HEK293 (cell line): Measurements from ENCODE around the gene INPP4B.
"Not testable (repeated sequence)": the region's sequence is repeated elsewhere in the genome, so short reads cannot be mapped to it uniquely, and the experiment has no call there.

Experiments used
- CTCF ChIA-PET: fragments of 350-600 bp; formaldehyde crosslinking; extraction: SDS; loops from one replicate; lab custom pipeline; 2021; ENCODE audit warnings: antibody characterized with exemption; lab: Yijun Ruan, JAX
- POLR2A ChIA-PET: fragments of 300-600 bp; formaldehyde crosslinking; extraction: SDS; loops from one replicate; lab custom pipeline; 2020; ENCODE audit warnings: antibody characterized with exemption, inconsistent platforms; lab: Yijun Ruan, JAX
- H3K27ac ChIP-seq: fragments of 200-500 bp; sonication (Bioruptor generic); 2 replicates; pipeline ENCODE4 v1.5.1; 2014; ENCODE audit warnings: low read depth, low read length, control low read depth, inconsistent platforms; ENCODE audit errors: extremely low read depth
- H3K36me3 ChIP-seq, 2 experiments: fragments of 200-500 bp in 1 of 2; sonication (Bioruptor generic) in 1 of 2; 1 replicate in 1 of 2; 2 replicates in 1 of 2; pipeline ENCODE4 v1.5.1; 2014 to 2017; ENCODE audit warnings: inconsistent platforms in 2 of 2, low read length in 2 of 2; ENCODE audit not compliant: control insufficient read depth in 2 of 2, insufficient read depth in 1 of 2
- H3K4me1 ChIP-seq: fragments of 200-500 bp; sonication (Bioruptor generic); 2 replicates; pipeline ENCODE4 v1.5.1; 2014; ENCODE audit warnings: mild to moderate bottlenecking, low read length, inconsistent platforms; ENCODE audit not compliant: control insufficient read depth, insufficient read depth
- H3K4me3 ChIP-seq: 2 replicates; pipeline ENCODE4 v1.5.1; 2011; ENCODE audit warnings: low read depth, mild to moderate bottlenecking, control low read depth, low read length, moderate library complexity
- H3K9me3 ChIP-seq: fragments of 200-500 bp; sonication (Bioruptor generic); 2 replicates; pipeline ENCODE4 v1.5.1; 2014; ENCODE audit warnings: low read depth, low read length, inconsistent platforms; ENCODE audit not compliant: control insufficient read depth, insufficient read depth
- GLI2 ChIP-seq: fragments of 450-650 bp; formaldehyde crosslinking; IDR thresholded peaks from 2 replicates; pipeline ENCODE4; 2017; ENCODE audit warnings: missing biosample characterization, missing genetic modification characterization, low read depth, borderline replicate concordance
- KLF1 ChIP-seq: fragments of 450-650 bp; formaldehyde crosslinking; IDR thresholded peaks from 2 replicates; pipeline ENCODE4 v1.5.1; 2016; ENCODE audit warnings: missing biosample characterization, missing genetic modification characterization
- KLF7 ChIP-seq: fragments of 450-650 bp; formaldehyde crosslinking; IDR thresholded peaks from 2 replicates; pipeline ENCODE4 v1.5.1; 2016; ENCODE audit warnings: missing biosample characterization, missing genetic modification characterization, borderline replicate concordance
- ZNF146 ChIP-seq: fragments of 450-650 bp; formaldehyde crosslinking; IDR thresholded peaks from 2 replicates; pipeline ENCODE4 v1.5.1; 2016; ENCODE audit warnings: missing biosample characterization, missing genetic modification characterization
- ZNF202 ChIP-seq: fragments of 450-650 bp; formaldehyde crosslinking; IDR thresholded peaks from 2 replicates; pipeline ENCODE4 v1.5.1; 2016; ENCODE audit warnings: missing biosample characterization, missing genetic modification characterization, borderline replicate concordance
- ZNF341 ChIP-seq: fragments of 450-650 bp; formaldehyde crosslinking; IDR thresholded peaks from 2 replicates; pipeline ENCODE4; 2016; ENCODE audit warnings: low read depth, missing biosample characterization, missing genetic modification characterization
- ZNF404 ChIP-seq: fragments of 450-650 bp; formaldehyde crosslinking; IDR thresholded peaks from 2 replicates; pipeline ENCODE4 v1.5.1; 2017; ENCODE audit warnings: missing biosample characterization, missing genetic modification characterization
- ZNF555 ChIP-seq: fragments of 450-650 bp; formaldehyde crosslinking; conservative IDR thresholded peaks from 2 replicates; pipeline ENCODE4 v1.5.1; 2017; ENCODE audit warnings: missing biosample characterization, mild to moderate bottlenecking, missing genetic modification characterization, inconsistent platforms
- ZNF558 ChIP-seq: fragments of 450-650 bp; formaldehyde crosslinking; IDR thresholded peaks from 2 replicates; pipeline ENCODE4 v1.5.1; 2016; ENCODE audit warnings: missing biosample characterization, missing genetic modification characterization
- TF ChIP-seq, protein P1 (sequence below): fragments of 450-650 bp; formaldehyde crosslinking; IDR thresholded peaks from 2 replicates; pipeline ENCODE4 v1.5.1; 2016; ENCODE audit warnings: missing biosample characterization, missing genetic modification characterization, borderline replicate concordance
- TF ChIP-seq, protein P2 (sequence below): fragments of 450-650 bp; formaldehyde crosslinking; IDR thresholded peaks from 2 replicates; pipeline ENCODE4 v1.5.1; 2016; ENCODE audit warnings: missing biosample characterization, missing genetic modification characterization
- TF ChIP-seq, protein P3 (sequence below): fragments of 450-650 bp; IDR thresholded peaks from 2 replicates; pipeline ENCODE4 v1.5.1; 2018; ENCODE audit warnings: missing biosample characterization, mild to moderate bottlenecking, missing genetic modification characterization

INPP4B gene

DNA sequence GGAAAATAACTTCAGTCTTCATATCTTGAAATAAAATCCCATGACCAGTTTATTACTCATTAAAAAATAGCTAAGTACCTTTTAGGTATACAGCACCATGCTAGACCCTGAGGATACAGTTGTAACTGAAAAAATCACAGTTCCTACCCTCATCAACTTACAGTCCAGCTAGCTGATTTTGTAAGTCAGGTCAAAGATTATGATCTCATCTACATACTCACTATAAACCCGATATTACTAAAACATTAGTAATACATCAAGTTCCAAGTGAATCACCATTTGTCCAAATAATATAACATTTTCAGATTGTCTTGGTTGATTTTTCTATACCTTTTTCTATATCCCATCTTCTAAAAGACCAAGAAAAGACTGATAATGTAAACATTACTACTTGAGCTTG lies 333.9 kb downstream of the INPP4B start (continued):
- TF ChIP-seq, protein P1, sequence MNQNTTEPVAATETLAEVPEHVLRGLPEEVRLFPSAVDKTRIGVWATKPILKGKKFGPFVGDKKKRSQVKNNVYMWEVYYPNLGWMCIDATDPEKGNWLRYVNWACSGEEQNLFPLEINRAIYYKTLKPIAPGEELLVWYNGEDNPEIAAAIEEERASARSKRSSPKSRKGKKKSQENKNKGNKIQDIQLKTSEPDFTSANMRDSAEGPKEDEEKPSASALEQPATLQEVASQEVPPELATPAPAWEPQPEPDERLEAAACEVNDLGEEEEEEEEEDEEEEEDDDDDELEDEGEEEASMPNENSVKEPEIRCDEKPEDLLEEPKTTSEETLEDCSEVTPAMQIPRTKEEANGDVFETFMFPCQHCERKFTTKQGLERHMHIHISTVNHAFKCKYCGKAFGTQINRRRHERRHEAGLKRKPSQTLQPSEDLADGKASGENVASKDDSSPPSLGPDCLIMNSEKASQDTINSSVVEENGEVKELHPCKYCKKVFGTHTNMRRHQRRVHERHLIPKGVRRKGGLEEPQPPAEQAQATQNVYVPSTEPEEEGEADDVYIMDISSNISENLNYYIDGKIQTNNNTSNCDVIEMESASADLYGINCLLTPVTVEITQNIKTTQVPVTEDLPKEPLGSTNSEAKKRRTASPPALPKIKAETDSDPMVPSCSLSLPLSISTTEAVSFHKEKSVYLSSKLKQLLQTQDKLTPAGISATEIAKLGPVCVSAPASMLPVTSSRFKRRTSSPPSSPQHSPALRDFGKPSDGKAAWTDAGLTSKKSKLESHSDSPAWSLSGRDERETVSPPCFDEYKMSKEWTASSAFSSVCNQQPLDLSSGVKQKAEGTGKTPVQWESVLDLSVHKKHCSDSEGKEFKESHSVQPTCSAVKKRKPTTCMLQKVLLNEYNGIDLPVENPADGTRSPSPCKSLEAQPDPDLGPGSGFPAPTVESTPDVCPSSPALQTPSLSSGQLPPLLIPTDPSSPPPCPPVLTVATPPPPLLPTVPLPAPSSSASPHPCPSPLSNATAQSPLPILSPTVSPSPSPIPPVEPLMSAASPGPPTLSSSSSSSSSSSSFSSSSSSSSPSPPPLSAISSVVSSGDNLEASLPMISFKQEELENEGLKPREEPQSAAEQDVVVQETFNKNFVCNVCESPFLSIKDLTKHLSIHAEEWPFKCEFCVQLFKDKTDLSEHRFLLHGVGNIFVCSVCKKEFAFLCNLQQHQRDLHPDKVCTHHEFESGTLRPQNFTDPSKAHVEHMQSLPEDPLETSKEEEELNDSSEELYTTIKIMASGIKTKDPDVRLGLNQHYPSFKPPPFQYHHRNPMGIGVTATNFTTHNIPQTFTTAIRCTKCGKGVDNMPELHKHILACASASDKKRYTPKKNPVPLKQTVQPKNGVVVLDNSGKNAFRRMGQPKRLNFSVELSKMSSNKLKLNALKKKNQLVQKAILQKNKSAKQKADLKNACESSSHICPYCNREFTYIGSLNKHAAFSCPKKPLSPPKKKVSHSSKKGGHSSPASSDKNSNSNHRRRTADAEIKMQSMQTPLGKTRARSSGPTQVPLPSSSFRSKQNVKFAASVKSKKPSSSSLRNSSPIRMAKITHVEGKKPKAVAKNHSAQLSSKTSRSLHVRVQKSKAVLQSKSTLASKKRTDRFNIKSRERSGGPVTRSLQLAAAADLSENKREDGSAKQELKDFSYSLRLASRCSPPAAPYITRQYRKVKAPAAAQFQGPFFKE (tag by site-specific recombination), result no peak
- TF ChIP-seq KLF7 (tag by site-specific recombination) (no peak), ZNF341 (no peak), ZNF404 (tag by site-specific recombination) (no peak), ZNF555 (no peak), ZNF558 (no peak), KLF1 (tag by site-specific recombination) (no peak)
- TF ChIP-seq, protein P2, sequence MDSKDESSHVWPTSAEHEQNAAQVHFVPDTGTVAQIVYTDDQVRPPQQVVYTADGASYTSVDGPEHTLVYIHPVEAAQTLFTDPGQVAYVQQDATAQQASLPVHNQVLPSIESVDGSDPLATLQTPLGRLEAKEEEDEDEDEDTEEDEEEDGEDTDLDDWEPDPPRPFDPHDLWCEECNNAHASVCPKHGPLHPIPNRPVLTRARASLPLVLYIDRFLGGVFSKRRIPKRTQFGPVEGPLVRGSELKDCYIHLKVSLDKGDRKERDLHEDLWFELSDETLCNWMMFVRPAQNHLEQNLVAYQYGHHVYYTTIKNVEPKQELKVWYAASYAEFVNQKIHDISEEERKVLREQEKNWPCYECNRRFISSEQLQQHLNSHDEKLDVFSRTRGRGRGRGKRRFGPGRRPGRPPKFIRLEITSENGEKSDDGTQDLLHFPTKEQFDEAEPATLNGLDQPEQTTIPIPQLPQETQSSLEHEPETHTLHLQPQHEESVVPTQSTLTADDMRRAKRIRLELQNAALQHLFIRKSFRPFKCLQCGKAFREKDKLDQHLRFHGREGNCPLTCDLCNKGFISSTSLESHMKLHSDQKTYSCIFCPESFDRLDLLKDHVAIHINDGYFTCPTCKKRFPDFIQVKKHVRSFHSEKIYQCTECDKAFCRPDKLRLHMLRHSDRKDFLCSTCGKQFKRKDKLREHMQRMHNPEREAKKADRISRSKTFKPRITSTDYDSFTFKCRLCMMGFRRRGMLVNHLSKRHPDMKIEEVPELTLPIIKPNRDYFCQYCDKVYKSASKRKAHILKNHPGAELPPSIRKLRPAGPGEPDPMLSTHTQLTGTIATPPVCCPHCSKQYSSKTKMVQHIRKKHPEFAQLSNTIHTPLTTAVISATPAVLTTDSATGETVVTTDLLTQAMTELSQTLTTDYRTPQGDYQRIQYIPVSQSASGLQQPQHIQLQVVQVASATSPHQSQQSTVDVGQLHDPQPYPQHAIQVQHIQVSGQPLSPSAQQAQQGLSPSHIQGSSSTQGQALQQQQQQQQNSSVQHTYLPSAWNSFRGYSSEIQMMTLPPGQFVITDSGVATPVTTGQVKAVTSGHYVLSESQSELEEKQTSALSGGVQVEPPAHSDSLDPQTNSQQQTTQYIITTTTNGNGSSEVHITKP (tag by site-specific recombination), result no peak
- TF ChIP-seq, protein P3, sequence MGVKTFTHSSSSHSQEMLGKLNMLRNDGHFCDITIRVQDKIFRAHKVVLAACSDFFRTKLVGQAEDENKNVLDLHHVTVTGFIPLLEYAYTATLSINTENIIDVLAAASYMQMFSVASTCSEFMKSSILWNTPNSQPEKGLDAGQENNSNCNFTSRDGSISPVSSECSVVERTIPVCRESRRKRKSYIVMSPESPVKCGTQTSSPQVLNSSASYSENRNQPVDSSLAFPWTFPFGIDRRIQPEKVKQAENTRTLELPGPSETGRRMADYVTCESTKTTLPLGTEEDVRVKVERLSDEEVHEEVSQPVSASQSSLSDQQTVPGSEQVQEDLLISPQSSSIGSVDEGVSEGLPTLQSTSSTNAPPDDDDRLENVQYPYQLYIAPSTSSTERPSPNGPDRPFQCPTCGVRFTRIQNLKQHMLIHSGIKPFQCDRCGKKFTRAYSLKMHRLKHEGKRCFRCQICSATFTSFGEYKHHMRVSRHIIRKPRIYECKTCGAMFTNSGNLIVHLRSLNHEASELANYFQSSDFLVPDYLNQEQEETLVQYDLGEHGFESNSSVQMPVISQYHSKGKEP (tag by site-specific recombination), result no peak

DNA sequence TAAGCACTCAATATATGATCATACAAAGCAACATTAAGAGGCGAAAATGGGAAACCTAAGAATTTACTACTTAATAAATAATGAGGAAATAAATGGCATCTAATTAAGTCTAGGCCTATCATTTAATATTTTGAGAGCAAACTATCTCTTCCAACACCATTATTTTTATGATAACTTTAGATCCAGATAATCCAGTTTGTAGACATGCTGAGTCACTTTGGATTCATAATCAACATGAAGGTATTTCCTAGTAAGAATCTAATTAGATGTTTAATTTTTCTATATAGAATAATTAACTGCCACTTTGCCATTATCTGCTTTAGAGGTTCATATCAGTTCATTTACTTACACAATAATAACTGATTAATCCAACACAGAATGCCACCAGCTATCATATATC lies 336.2 kb downstream of the INPP4B start:
- H3K4me1 ChIP-seq, result no peaks in the 10 kb centered on the region
- H3K27ac ChIP-seq, result no peak overlapping the region
- TF ChIP-seq GLI2 (tag by site-specific recombination), result no peak
- TF ChIP-seq ZNF202 (tag by site-specific recombination), result no peak
- H3K9me3 ChIP-seq, result no peaks in the 10 kb centered on the region
- POLR2A ChIA-PET, result no interaction called here
- CTCF ChIA-PET, result interaction anchor here (0.5 kb wide), 1 partner anchor 737 kb away, joined by 4 read pairs; no protein-coding TSS in a partner anchor
- H3K36me3 ChIP-seq, result no peaks in the 10 kb centered on the region
- H3K4me3 ChIP-seq, result no peak overlapping the region

DNA sequence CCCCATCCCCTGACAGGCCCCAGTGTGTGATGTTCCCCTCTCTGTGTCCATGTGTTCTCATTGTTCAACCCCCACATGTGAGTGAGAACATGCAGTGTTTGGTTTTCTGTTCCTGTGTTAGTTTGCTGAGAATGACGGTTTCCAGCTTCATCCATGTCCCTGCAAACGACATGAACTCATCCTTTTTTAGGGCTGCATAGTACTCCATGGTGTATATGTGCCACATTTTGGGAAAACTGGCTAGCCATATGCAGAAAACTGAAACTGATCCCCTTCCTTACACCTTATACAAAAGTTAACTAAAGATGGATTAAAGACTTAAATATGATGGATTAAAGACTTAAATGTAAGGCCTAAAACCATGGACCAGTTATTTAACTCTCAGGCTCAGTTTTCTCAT lies 336.7 kb downstream of the INPP4B start:
- H3K4me3 ChIP-seq, H3K9me3 ChIP-seq, H3K27ac ChIP-seq, H3K36me3 ChIP-seq, POLR2A ChIA-PET, H3K4me1 ChIP-seq: not testable (repeated sequence)
- TF ChIP-seq ZNF146, result peak; percentile 69; the same call in 1 of the 2 replicates
- CTCF ChIA-PET, result interaction anchor here (0.5 kb wide), 1 partner anchor 737 kb away, joined by 4 read pairs; no protein-coding TSS in a partner anchor
